Ascending aorta (tissue), 2 donors: ENCODE results near the gene UPK1A. TPM values are rescaled to one million over a fixed set of nuclear protein-coding genes. Genes with fewer than 3 reads are reported as not detected.

Experiments used
- DNase-seq, 2 donors: peaks; one replicate each; pipeline ENCODE4 v3.0.0-alpha.2; 2019; ENCODE audit warnings: low spot score in 2 of 2
- H3K27ac ChIP-seq, 2 donors: fragments of 200-600 bp; sonication (generic); one replicate each; pipeline ENCODE4 v1.5.1; 2016 to 2017; ENCODE audit warnings: mild to moderate bottlenecking in 1 of 2
- H3K27me3 ChIP-seq: fragments of 200-600 bp; sonication (generic); one replicate; pipeline ENCODE4 v1.5.1; 2017
- H3K36me3 ChIP-seq, 2 donors: fragments of 200-600 bp; sonication (generic); one replicate each; pipeline ENCODE4 v1.5.1; 2016
- H3K4me1 ChIP-seq, 2 donors: fragments of 200-600 bp; sonication (generic); one replicate each; pipeline ENCODE4 v1.5.1; 2016 to 2017; ENCODE audit warnings: mild to moderate bottlenecking in 1 of 2
- H3K4me3 ChIP-seq, 2 donors: fragments of 200-600 bp; sonication (generic); one replicate each; pipeline ENCODE4 v1.5.1; 2016 to 2017; ENCODE audit warnings: mild to moderate bottlenecking in 1 of 2
- H3K9me3 ChIP-seq, 2 donors: fragments of 200-600 bp; sonication (generic); one replicate each; pipeline ENCODE4 v1.5.1; 2016
- intact Hi-C: fragments of 100-400 bp; cut with DNase I; formaldehyde crosslinking; loops from one replicate; pipeline ENCODE4 v1.15.1; 2023
- total RNA-seq: library from RNA; depleted of rRNA; stranded (reverse); fragments of >200 nt; gene quantifications from one replicate; pipeline ENCODE4 v1.1.0, GENCODE V29; 2016
- TF ChIP-seq, protein P1 (sequence below), 3 experiments: fragments of 200-600 bp in 2 of 3; fragments of 450-650 bp in 1 of 3; sonication (generic) in 2 of 3; IDR thresholded peaks; one replicate each; pipeline ENCODE4 v1.5.1; 2016 to 2019; ENCODE audit warnings: antibody characterized with exemption in 3 of 3, mild to moderate bottlenecking in 1 of 3, moderate library complexity in 1 of 3

UPK1A gene
- total RNA-seq, 1 donor from 2014 or later = not detected

DNA sequence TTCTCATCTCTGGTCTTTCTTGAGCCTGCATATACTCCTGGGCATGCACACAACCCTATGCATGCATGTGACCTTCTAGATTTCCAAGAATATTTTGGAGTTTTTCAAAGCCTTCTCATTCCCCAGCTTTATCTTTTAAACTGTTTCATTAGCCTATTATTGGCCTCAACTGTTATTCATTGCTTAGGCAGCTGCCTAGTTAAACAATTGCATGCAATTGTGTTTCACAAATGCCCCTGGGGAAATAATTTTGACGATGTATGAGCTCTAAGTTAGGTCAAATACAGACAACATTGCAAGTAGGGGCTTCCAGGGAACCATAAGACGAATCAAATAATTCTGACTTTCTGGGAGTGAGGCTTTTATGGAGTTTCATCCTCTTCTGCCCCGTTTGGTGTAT lies 2.3 kb upstream of the UPK1A start:
- TF ChIP-seq, protein P1, sequence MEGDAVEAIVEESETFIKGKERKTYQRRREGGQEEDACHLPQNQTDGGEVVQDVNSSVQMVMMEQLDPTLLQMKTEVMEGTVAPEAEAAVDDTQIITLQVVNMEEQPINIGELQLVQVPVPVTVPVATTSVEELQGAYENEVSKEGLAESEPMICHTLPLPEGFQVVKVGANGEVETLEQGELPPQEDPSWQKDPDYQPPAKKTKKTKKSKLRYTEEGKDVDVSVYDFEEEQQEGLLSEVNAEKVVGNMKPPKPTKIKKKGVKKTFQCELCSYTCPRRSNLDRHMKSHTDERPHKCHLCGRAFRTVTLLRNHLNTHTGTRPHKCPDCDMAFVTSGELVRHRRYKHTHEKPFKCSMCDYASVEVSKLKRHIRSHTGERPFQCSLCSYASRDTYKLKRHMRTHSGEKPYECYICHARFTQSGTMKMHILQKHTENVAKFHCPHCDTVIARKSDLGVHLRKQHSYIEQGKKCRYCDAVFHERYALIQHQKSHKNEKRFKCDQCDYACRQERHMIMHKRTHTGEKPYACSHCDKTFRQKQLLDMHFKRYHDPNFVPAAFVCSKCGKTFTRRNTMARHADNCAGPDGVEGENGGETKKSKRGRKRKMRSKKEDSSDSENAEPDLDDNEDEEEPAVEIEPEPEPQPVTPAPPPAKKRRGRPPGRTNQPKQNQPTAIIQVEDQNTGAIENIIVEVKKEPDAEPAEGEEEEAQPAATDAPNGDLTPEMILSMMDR (IDR thresholded peaks at IDR 0.05) = no peak
- intact Hi-C loops = no loop called here
- Histone ChIP-seq H3K4me1 (no peaks in the 10 kb centered on the region), H3K4me3 (no peak overlapping the region), H3K27me3 (no peaks in the 10 kb centered on the region), H3K9me3 (no peaks in the 10 kb centered on the region), H3K27ac (no peak overlapping the region), H3K36me3 (peaks cover 4 to 49% of the 10 kb centered on the region in 2 donors)
- no peak for DNase-seq

GRCh38 chr19:35665157-35665556 lies 1.2 kb upstream of the UPK1A start:
- peaks cover 0 to 38% of the 10 kb centered on the region in 2 donors for H3K36me3 ChIP-seq
- H3K4me1 ChIP-seq = no peaks in the 10 kb centered on the region
- no peak overlapping the region for H3K4me3 ChIP-seq
- intact Hi-C loops = no loop called here
- H3K9me3 ChIP-seq = no peaks in the 10 kb centered on the region
- H3K27ac ChIP-seq = no peak overlapping the region
- no peaks in the 10 kb centered on the region for H3K27me3 ChIP-seq
- no peak for DNase-seq
- TF ChIP-seq, protein P1 (IDR thresholded peaks at IDR 0.05) = no peak

DNA sequence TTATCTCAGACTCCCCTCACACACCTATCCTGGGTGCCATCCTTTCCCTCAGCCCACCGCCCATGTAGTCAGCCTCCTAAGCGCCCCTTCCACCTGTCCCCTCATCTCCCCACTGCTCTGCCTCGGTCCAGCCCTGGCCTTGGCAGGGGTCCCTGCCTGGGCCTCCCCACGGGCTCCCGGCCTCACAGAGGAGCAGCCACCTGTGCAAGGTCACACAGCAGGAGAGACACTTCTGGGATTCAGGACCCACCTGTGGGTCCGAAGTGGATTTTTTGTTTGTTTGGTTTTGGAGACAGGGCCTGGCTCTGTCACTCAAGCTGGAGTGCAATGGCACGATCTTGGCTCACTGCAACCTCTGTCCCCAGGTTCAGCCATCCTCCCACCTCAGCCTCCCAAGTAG lies 713 bp upstream of the UPK1A start:
- intact Hi-C loops = no loop called here
- Histone ChIP-seq H3K9me3 (no peaks in the 10 kb centered on the region), H3K4me3 (no peak overlapping the region), H3K36me3 (peaks cover 0 to 34% of the 10 kb centered on the region in 2 donors), H3K4me1 (no peaks in the 10 kb centered on the region), H3K27me3 (no peaks in the 10 kb centered on the region), H3K27ac (no peak overlapping the region)
- DNase-seq = no peak
- TF ChIP-seq, protein P1 (IDR thresholded peaks at IDR 0.05) = no peak

GRCh38 chr19:35669566-35669965 lies 3.2 kb downstream of the UPK1A start:
- H3K9me3 ChIP-seq = no peaks in the 10 kb centered on the region
- no peaks in the 10 kb centered on the region for H3K27me3 ChIP-seq
- H3K27ac ChIP-seq = no peak overlapping the region
- H3K4me3 ChIP-seq = no peak overlapping the region
- no peaks in the 10 kb centered on the region for H3K36me3 ChIP-seq
- H3K4me1 ChIP-seq = no peaks in the 10 kb centered on the region
- TF ChIP-seq, protein P1 (IDR thresholded peaks at IDR 0.05) = no peak
- intact Hi-C loops = no loop called here
- no peak for DNase-seq

GRCh38 chr19:35669974-35670373 lies 3.7 kb downstream of the UPK1A start:
- TF ChIP-seq, protein P1 (IDR thresholded peaks at IDR 0.05) = no peak
- no peak overlapping the region for H3K4me3 ChIP-seq
- H3K27ac ChIP-seq = no peak overlapping the region
- H3K4me1 ChIP-seq = no peaks in the 10 kb centered on the region
- H3K9me3 ChIP-seq = no peaks in the 10 kb centered on the region
- no peaks in the 10 kb centered on the region for H3K27me3 ChIP-seq
- intact Hi-C loops = no loop called here
- no peaks in the 10 kb centered on the region for H3K36me3 ChIP-seq
- no peak for DNase-seq

DNA sequence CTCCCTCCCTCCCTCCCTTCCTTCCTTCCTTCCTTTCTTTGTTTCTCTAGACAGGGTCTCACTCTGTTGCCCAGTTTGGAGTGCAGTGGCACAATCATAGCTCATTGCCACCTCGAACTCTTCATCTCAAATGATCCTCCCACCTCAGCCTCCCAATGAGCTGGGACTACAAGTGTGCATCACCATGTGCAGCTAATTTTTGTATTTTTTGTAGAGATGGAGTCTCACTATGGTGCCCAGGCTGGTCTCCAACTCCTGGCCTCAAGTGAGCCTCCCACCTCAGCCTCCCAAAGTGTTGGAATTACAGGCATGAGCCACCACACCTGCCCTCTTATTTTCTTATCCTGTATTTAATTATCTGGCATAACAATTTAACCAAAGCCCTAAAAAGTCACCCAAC lies 4.4 kb downstream of the UPK1A start:
- no peaks in the 10 kb centered on the region for H3K9me3 ChIP-seq
- H3K27me3 ChIP-seq = peaks cover 3% of the 10 kb centered on the region
- H3K36me3 ChIP-seq = no peaks in the 10 kb centered on the region
- TF ChIP-seq, protein P1 (IDR thresholded peaks at IDR 0.05) = no peak
- no peak for DNase-seq
- no peaks in the 10 kb centered on the region for H3K4me1 ChIP-seq
- H3K27ac ChIP-seq = no peak overlapping the region
- no peak overlapping the region for H3K4me3 ChIP-seq
- intact Hi-C loops = no loop called here
